Adrenal gland (tissue), 12 donors: ENCODE results near the gene ANKS1B. TPM values are rescaled to one million over a fixed set of nuclear protein-coding genes. Genes with fewer than 3 reads are reported as not detected.

Source experiments
- DNase-seq, 7 donors: peaks; one replicate each; pipeline ENCODE4 v3.0.0-alpha.2; 2019 to 2020
- H3K27ac ChIP-seq, 5 donors: fragments of 200-600 bp; sonication (generic) in 4 of 5; 1 replicate in 3 of 5; 2 replicates in 2 of 5; pipeline versions ENCODE4 v1.5.1 to v1.8.0; 2016 to 2020; ENCODE audit warnings: mild to moderate bottlenecking in 1 of 5
- H3K27me3 ChIP-seq: fragments of 200-600 bp; 2 replicates; pipeline ENCODE4 v1.8.0; 2021
- H3K36me3 ChIP-seq, 2 donors: fragments of 200-600 bp; replicated peaks in 1 of 2; 1 replicate in 1 of 2; 2 replicates in 1 of 2; pipeline versions ENCODE4 v1.5.1 to v1.8.0; 2018 to 2022
- H3K4me1 ChIP-seq, 2 donors: fragments of 200-600 bp; replicated peaks in 1 of 2; 1 replicate in 1 of 2; 2 replicates in 1 of 2; pipeline versions ENCODE4 v1.5.1 to v1.8.0; 2018 to 2021
- H3K4me3 ChIP-seq, 4 donors: fragments of 200-600 bp; sonication (generic) in 3 of 4; one replicate each; pipeline ENCODE4 v1.5.1; 2016 to 2018
- H3K9me3 ChIP-seq, 3 donors: fragments of 200-600 bp; sonication (generic) in 1 of 3; replicated peaks in 1 of 3; 1 replicate in 2 of 3; 2 replicates in 1 of 3; pipeline versions ENCODE4 v1.5.1 to v1.8.0; 2016 to 2021
- POLR2A ChIP-seq, 2 donors: fragments of 450-650 bp; IDR thresholded peaks; one replicate each; pipeline ENCODE4 v1.6.1; 2017; ENCODE audit warnings: antibody characterized with exemption in 2 of 2, mild to moderate bottlenecking in 2 of 2, moderate library complexity in 1 of 2
- WGBS, 4 donors: extraction: QIAGEN DNeasy Blood & Tissue Kit in 2 of 4; methylation state at CpG; one replicate each; pipeline versions ENCODE4 v1.1.5 to v1.1.7; 2013 to 2017; 5-methylcytosine and 5-hydroxymethylcytosine counted together
- intact Hi-C, 2 donors: fragments of 100-400 bp; cut with DNase I; formaldehyde crosslinking; loops; one replicate each; pipeline versions ENCODE4 v1.14.1 to v1.15.0; 2022 to 2023
- polyA plus RNA-seq, 3 donors: library from polyadenylated mRNA; stranded (reverse); fragments of 200-250 nt in 2 of 3; fragments of 350-450 nt in 1 of 3; fragmentation: Illumina TruSeq in 1 of 3; extraction: RNeasy Lipid Tissue Mini Kit (QIAGEN cat#74804) in 1 of 3; gene quantifications; one replicate each; pipeline ENCODE4 v1.2.3, GENCODE V29; 2013 to 2014
- total RNA-seq, 9 donors: library from RNA; depleted of rRNA in 4 of 9; stranded (reverse); fragments of >200 nt in 4 of 9; fragments of 120-200 nt in 1 of 9; fragmentation: NEBNext Ultra II Directional in 1 of 9; extraction: Animal tissue kit (Norgen Biotek cat#: 25700) in 1 of 9; gene quantifications; one replicate each; pipeline versions ENCODE4 v1.1.0 to v1.2.4, GENCODE V29; 2013 to 2023
- TF ChIP-seq, protein P1 (sequence below), 6 experiments: fragments of 450-650 bp in 4 of 6; fragments of 200-600 bp in 2 of 6; sonication (generic) in 1 of 6; IDR thresholded peaks; 1 replicate in 5 of 6; 2 replicates in 1 of 6; pipeline versions ENCODE4 v1.5.1 to v1.8.0; 2016 to 2021; ENCODE audit warnings: antibody characterized with exemption in 6 of 6, mild to moderate bottlenecking in 2 of 6, moderate library complexity in 1 of 6
- donor health status: healthy with polysubstance abuse.
- donor health status: Bipolar disorder and iron deficiency.
- donor health status: DM: yes; HTN: yes; CAD: no.
- donor health status: DM: no; HTN: no; CAD: no.
- donor health status: DM: no; HTN: no; CAD: no.
- donor health status: DM: yes; HTN: yes; CAD: no.

The ANKS1B gene
- total and polyA plus RNA-seq, 12 donors, result 1.3 to 28.1 (median 8.0) TPM

DNA sequence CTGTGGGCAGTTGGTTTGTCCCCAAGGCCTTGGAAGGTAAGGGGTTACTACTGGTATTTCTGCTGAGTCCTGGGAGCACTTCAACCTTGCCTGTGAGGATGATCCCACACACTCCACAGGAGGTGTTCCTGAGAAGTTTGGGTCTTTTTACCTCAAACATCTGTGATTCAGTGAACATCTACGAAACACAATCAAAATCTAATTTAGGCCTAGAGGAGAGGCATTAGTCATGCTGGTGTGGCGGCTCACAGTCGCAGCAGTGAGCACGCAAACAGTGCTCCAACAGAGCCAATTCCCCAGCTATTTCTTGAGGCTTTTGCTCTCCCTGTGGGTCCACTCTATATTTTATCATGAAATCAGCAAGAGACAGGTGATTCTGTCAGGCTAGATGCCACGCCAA is 1232.0 kb downstream of the ANKS1B start:
- Histone ChIP-seq H3K4me3 (no peak overlapping the region), H3K4me1 (no peaks in the 10 kb centered on the region), H3K9me3 (no peaks in the 10 kb centered on the region), H3K27me3 (no peaks in the 10 kb centered on the region), H3K27ac (no peak overlapping the region), H3K36me3 (no peaks in the 10 kb centered on the region)
- intact Hi-C loops, result no loop called here
- DNase-seq, result no peak
- TF ChIP-seq, protein P1, sequence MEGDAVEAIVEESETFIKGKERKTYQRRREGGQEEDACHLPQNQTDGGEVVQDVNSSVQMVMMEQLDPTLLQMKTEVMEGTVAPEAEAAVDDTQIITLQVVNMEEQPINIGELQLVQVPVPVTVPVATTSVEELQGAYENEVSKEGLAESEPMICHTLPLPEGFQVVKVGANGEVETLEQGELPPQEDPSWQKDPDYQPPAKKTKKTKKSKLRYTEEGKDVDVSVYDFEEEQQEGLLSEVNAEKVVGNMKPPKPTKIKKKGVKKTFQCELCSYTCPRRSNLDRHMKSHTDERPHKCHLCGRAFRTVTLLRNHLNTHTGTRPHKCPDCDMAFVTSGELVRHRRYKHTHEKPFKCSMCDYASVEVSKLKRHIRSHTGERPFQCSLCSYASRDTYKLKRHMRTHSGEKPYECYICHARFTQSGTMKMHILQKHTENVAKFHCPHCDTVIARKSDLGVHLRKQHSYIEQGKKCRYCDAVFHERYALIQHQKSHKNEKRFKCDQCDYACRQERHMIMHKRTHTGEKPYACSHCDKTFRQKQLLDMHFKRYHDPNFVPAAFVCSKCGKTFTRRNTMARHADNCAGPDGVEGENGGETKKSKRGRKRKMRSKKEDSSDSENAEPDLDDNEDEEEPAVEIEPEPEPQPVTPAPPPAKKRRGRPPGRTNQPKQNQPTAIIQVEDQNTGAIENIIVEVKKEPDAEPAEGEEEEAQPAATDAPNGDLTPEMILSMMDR (IDR thresholded peaks at IDR 0.05), result no peak
- TF ChIP-seq POLR2A (IDR thresholded peaks at IDR 0.05), result no peak
- 74 to 95% (median 89%) methylated on average over 5 of the region's 5 CpGs for WGBS, 4 donors

DNA sequence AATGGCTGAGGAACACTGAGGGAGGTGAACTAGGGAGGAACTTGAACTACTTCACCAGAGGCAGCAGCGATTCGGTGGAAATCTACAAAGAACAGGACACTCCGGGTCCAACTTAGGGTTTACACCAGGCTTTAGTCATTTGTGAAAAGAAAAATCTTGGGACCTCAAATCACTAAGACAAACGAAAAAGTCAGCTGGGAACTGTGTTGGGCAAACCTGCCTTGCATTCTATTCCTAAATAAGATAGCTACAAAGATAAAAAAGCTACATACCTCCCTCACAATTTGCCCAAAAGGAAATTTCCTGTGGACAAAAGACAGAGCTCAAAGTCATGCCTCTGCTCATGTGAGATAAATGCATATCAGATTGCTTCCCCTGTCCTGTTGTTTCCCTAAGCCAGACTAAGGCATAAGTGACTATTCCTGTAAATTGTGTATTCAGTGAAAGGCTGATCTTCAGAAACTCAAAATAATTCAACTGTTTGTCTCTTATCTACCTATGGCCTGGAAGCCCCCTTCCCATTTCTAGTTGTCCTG is 1233.1 kb downstream of the ANKS1B start:
- TF ChIP-seq, protein P1 (IDR thresholded peaks at IDR 0.05), result no peak
- TF ChIP-seq POLR2A (IDR thresholded peaks at IDR 0.05), result no peak
- no peak overlapping the region for H3K4me3 ChIP-seq
- intact Hi-C loops, result no loop called here
- H3K27me3 ChIP-seq, result no peaks in the 10 kb centered on the region
- WGBS, 4 donors, result 90 to 95% (median 92%) methylated on average over 4 of the region's 4 CpGs
- DNase-seq, result no peak
- no peaks in the 10 kb centered on the region for H3K9me3 ChIP-seq
- no peaks in the 10 kb centered on the region for H3K4me1 ChIP-seq
- H3K27ac ChIP-seq, result no peak overlapping the region
- H3K36me3 ChIP-seq, result no peaks in the 10 kb centered on the region

- TF ChIP-seq, protein P1 (IDR thresholded peaks at IDR 0.05), result no peak
- no peak for TF ChIP-seq POLR2A (IDR thresholded peaks at IDR 0.05)
- 80 to 89% (median 84%) methylated on average over 9 of the region's 9 CpGs for WGBS, 4 donors
- intact Hi-C loops, result no loop called here
- no peaks in the 10 kb centered on the region for H3K4me1 ChIP-seq
- H3K27ac ChIP-seq, result no peak overlapping the region
- H3K36me3 ChIP-seq, result no peaks in the 10 kb centered on the region
- no peaks in the 10 kb centered on the region for H3K9me3 ChIP-seq
- no peak overlapping the region for H3K4me3 ChIP-seq
- no peak for DNase-seq
- H3K27me3 ChIP-seq, result no peaks in the 10 kb centered on the region
These were observed 1234.2 kb downstream of the ANKS1B start for GRCh38 chr12:98750511-98750910.

DNA sequence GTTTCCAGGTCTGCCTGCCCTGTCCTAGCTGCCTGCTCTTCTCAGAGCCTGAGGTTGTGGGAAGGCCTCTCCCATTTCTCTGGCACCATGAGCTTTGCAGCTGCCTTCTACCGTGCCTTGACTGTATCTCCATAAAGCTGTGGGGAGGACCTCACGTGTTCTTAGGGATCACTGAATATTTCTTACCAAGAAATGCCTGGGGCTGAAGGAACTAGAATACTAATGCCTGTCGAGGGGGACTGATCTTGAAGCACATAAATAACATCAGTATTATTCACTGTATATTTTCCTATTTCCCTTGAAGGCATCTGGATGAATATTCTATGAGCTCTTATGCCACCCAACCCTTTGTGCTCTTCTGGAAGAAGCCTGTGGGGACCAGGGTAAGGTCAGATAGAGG is 1236.3 kb downstream of the ANKS1B start:
- Histone ChIP-seq H3K9me3 (no peaks in the 10 kb centered on the region), H3K4me1 (no peaks in the 10 kb centered on the region), H3K36me3 (no peaks in the 10 kb centered on the region), H3K4me3 (no peak overlapping the region), H3K27me3 (no peaks in the 10 kb centered on the region), H3K27ac (no peak overlapping the region)
- intact Hi-C loops, result no loop called here
- no peak for DNase-seq
- WGBS, 4 donors, result 67 to 95% (median 88%) methylated on average over 3 of the region's 3 CpGs
- TF ChIP-seq, protein P1 (IDR thresholded peaks at IDR 0.05), result no peak
- TF ChIP-seq POLR2A (IDR thresholded peaks at IDR 0.05), result no peak
